SK-N-SH (cell line): ENCODE data around the gene PLCL2. TPM values are rescaled to one million over a fixed set of nuclear protein-coding genes. Genes with fewer than 3 reads are reported as not detected.

Source experiments
- CTCF ChIA-PET: fragments of 300-600, 350-600 bp; formaldehyde crosslinking; extraction: SDS; loops from one replicate; lab custom pipeline; 2021; lab: Yijun Ruan, JAX
- POLR2A ChIA-PET: fragments of 350-600 bp; sonication (Branson Sonifier 250); formaldehyde crosslinking; extraction: SDS; loops from one replicate; lab custom pipeline; 2020; ENCODE audit warnings: antibody characterized with exemption, inconsistent platforms; lab: Yijun Ruan, JAX
- DNase-seq: peaks from one replicate; pipeline ENCODE4 v3.0.0; 2012
- H2AFZ ChIP-seq: fragments of 200-600 bp; sonication (generic); 2 replicates; pipeline ENCODE4 v1.8.1; 2016; ENCODE audit warnings: antibody characterized with exemption, mild to moderate bottlenecking, low read depth
- H3F3A ChIP-seq: fragments of 200-600 bp; sonication (generic); replicated peaks from 2 replicates; pipeline ENCODE3; 2016; ENCODE audit warnings: antibody characterized with exemption, mild to moderate bottlenecking; ENCODE audit not compliant: insufficient read depth
- H3K27ac ChIP-seq, 2 experiments: fragments of 200-500 bp in 1 of 2; fragments of 200-600 bp in 1 of 2; sonication (Bioruptor generic) in 1 of 2; sonication (generic), shearing (Covaris generic) in 1 of 2; 2 replicates each; pipeline versions ENCODE4 v1.5.1 to v1.6.1; 2014 to 2016; ENCODE audit warnings: low read depth in 2 of 2, inconsistent platforms in 1 of 2, low read length in 1 of 2, mild to moderate bottlenecking in 1 of 2, mixed read lengths in 1 of 2
- H3K27me3 ChIP-seq: fragments of 200-600 bp; sonication (generic), shearing (Covaris generic); 2 replicates; pipeline ENCODE4 v1.6.1; 2016; ENCODE audit warnings: mixed run types; ENCODE audit not compliant: insufficient read depth
- H3K36me3 ChIP-seq, 2 experiments: fragments of 200-500 bp in 1 of 2; fragments of 200-600 bp in 1 of 2; sonication (Bioruptor generic) in 1 of 2; sonication (generic) in 1 of 2; replicated peaks in 1 of 2; 2 replicates each; pipeline versions ENCODE3 to v1.5.1; 2014 to 2016; ENCODE audit warnings: low read length in 1 of 2, mild to moderate bottlenecking in 1 of 2; ENCODE audit not compliant: insufficient read depth in 2 of 2, control insufficient read depth in 1 of 2
- H3K4me1 ChIP-seq, 2 experiments: fragments of 200-500 bp in 1 of 2; fragments of 200-600 bp in 1 of 2; sonication (Bioruptor generic) in 1 of 2; sonication (generic), shearing (Covaris generic) in 1 of 2; 2 replicates each; pipeline versions ENCODE4 v1.5.1 to v1.6.1; 2014 to 2016; ENCODE audit warnings: low read depth in 1 of 2, low read length in 1 of 2, mixed run types in 1 of 2; ENCODE audit not compliant: insufficient read depth in 2 of 2, control insufficient read depth in 1 of 2
- H3K4me2 ChIP-seq: fragments of 200-600 bp; sonication (generic), shearing (Covaris generic); 2 replicates; pipeline ENCODE4 v1.6.1; 2017; ENCODE audit warnings: mixed run types
- H3K4me3 ChIP-seq, 2 experiments: fragments of 200-500 bp in 1 of 2; fragments of 200-600 bp in 1 of 2; sonication (Bioruptor generic) in 1 of 2; sonication (generic), shearing (Covaris generic) in 1 of 2; 2 replicates each; pipeline versions ENCODE4 v1.5.1 to v1.8.1; 2014 to 2016; ENCODE audit warnings: low read depth in 2 of 2, inconsistent platforms in 1 of 2, low read length in 1 of 2, mild to moderate bottlenecking in 1 of 2, mixed read lengths in 1 of 2, moderate library complexity in 1 of 2
- H3K79me2 ChIP-seq: fragments of 200-600 bp; sonication (generic); 2 replicates; pipeline ENCODE4 v1.8.1; 2017; ENCODE audit warnings: mild to moderate bottlenecking; ENCODE audit not compliant: insufficient read depth
- H3K9ac ChIP-seq: fragments of 200-600 bp; sonication (generic); 2 replicates; pipeline ENCODE4 v1.6.1; 2017; ENCODE audit warnings: mixed run types
- H3K9me2 ChIP-seq: fragments of 200-600 bp; sonication (generic); 2 replicates; pipeline ENCODE4 v1.6.1; 2017; ENCODE audit warnings: mixed run types
- H3K9me3 ChIP-seq: fragments of 200-600 bp; sonication (generic); 2 replicates; pipeline ENCODE4 v1.6.1; 2017; ENCODE audit warnings: mixed run types, mild to moderate bottlenecking, moderate library complexity
- H4K20me1 ChIP-seq: fragments of 200-600 bp; sonication (generic); 2 replicates; pipeline ENCODE4 v1.6.1; 2017; ENCODE audit warnings: mild to moderate bottlenecking, mixed run types; ENCODE audit not compliant: insufficient read depth
- CTCF ChIP-seq: fragments of 200-600 bp; sonication (generic); IDR thresholded peaks from 2 replicates; pipeline ENCODE4 v1.6.1; 2017; ENCODE audit warnings: antibody characterized with exemption, mild to moderate bottlenecking, moderate library complexity
- ELF1 ChIP-seq: IDR thresholded peaks from 2 replicates; pipeline ENCODE4 v1.4.0; 2012
- FOSL2 ChIP-seq: IDR thresholded peaks from 2 replicates; pipeline ENCODE4 v1.4.0; 2012; ENCODE audit warnings: low read depth, mild to moderate bottlenecking, moderate library complexity, borderline replicate concordance
- FOXM1 ChIP-seq: IDR thresholded peaks from 2 replicates; pipeline ENCODE4 v1.4.0; 2012; ENCODE audit warnings: low read depth, mild to moderate bottlenecking
- GABPA ChIP-seq: IDR thresholded peaks from 2 replicates; pipeline ENCODE4 v1.4.0; 2012; ENCODE audit warnings: low read depth, mild to moderate bottlenecking
- IRF3 ChIP-seq: fragments of 150-350 bp; IDR thresholded peaks from 2 replicates; pipeline ENCODE4 v1.6.1; 2016; ENCODE audit warnings: mild to moderate bottlenecking, low read depth, low read length
- JUND ChIP-seq: IDR thresholded peaks from 2 replicates; pipeline ENCODE4 v1.4.0; 2012
- MEF2A ChIP-seq: IDR thresholded peaks from 2 replicates; pipeline ENCODE4 v1.4.0; 2012; ENCODE audit warnings: low read depth, borderline replicate concordance
- MXI1 ChIP-seq: IDR thresholded peaks from 2 replicates; pipeline ENCODE4 v1.6.1; 2012; ENCODE audit warnings: mild to moderate bottlenecking, low read depth, low read length, improper control_type of control experiment
- NFIC ChIP-seq: IDR thresholded peaks from 2 replicates; pipeline ENCODE4 v1.4.0; 2012; ENCODE audit warnings: borderline replicate concordance
- NRF1 ChIP-seq: IDR thresholded peaks from 2 replicates; pipeline ENCODE4 v1.6.1; 2012; ENCODE audit warnings: low read depth, mild to moderate bottlenecking, low read length
- POLR2AphosphoS5 ChIP-seq: IDR thresholded peaks from 2 replicates; pipeline ENCODE4 v1.6.1; 2012; ENCODE audit warnings: low read depth, low read length
- REST ChIP-seq: IDR thresholded peaks from 2 replicates; pipeline ENCODE4 v1.6.1; 2012; ENCODE audit warnings: mild to moderate bottlenecking, low read depth, low read length, moderate library complexity
- RFX5 ChIP-seq: IDR thresholded peaks from 2 replicates; pipeline ENCODE4 v1.6.1; 2012; ENCODE audit warnings: mild to moderate bottlenecking, improper control_type of control experiment, low read length
- RXRA ChIP-seq: IDR thresholded peaks from 2 replicates; pipeline ENCODE4 v1.4.0; 2012; ENCODE audit warnings: low read depth, mild to moderate bottlenecking, borderline replicate concordance
- SIN3A ChIP-seq: IDR thresholded peaks from 2 replicates; pipeline ENCODE4 v1.6.1; 2012; ENCODE audit warnings: low read depth, mild to moderate bottlenecking, low read length, moderate library complexity, borderline replicate concordance
- SMC3 ChIP-seq: IDR thresholded peaks from 2 replicates; pipeline ENCODE4 v1.6.1; 2012; ENCODE audit warnings: low read depth, low read length, improper control_type of control experiment
- TAF1 ChIP-seq: IDR thresholded peaks from 2 replicates; pipeline ENCODE4 v1.6.1; 2012; ENCODE audit warnings: low read depth, mild to moderate bottlenecking, low read length, moderate library complexity, borderline replicate concordance
- USF1 ChIP-seq: IDR thresholded peaks from 2 replicates; pipeline ENCODE4 v1.4.0; 2012; ENCODE audit warnings: low read depth, borderline replicate concordance
- USF2 ChIP-seq: fragments of 150-350 bp; IDR thresholded peaks from 2 replicates; pipeline ENCODE4 v1.6.1; 2017; ENCODE audit warnings: antibody characterized with exemption, low read length, low read depth, borderline replicate concordance
- YY1 ChIP-seq: IDR thresholded peaks from 2 replicates; pipeline ENCODE4 v1.4.0; 2012; ENCODE audit warnings: low read depth, mild to moderate bottlenecking
- WGBS: methylation state at CpG from one replicate; pipeline ENCODE4 v1.1.6; 2017; ENCODE audit warnings: low lambda C conversion rate; 5-methylcytosine and 5-hydroxymethylcytosine counted together
- polyA plus RNA-seq, 3 experiments: library from polyadenylated mRNA; depleted of rRNA; stranded (reverse); fragments of >200 nt; gene quantifications; 2 replicates each; pipeline ENCODE4 v1.2.3, GENCODE V29; 2012

The PLCL2 gene
- polyA plus RNA-seq, 1 of the 3 experiments (the other 2 are of a cell fraction) = 0.85 TPM

GRCh38 chr3:17110660-17111396 lies 226.1 kb downstream of the PLCL2 start (continued):
- TF ChIP-seq USF1 (no peak), RFX5 (no peak), NRF1 (no peak), FOXM1 (no peak), TAF1 (no peak), MEF2A (no peak), JUND (no peak), YY1 (no peak), RXRA (no peak), REST (no peak)

GRCh38 chr3:17111586-17111985 lies 226.8 kb downstream of the PLCL2 start:
- H3K9me2 ChIP-seq = no peaks in the 10 kb centered on the region
- no peak for DNase-seq
- H3K27ac ChIP-seq = no peak overlapping the region
- H3K79me2 ChIP-seq = no peaks in the 10 kb centered on the region
- H3K4me3 ChIP-seq = no peak overlapping the region
- ChIA-PET POLR2A (no interaction called here), CTCF (no interaction called here)
- H3K9me3 ChIP-seq = no peaks in the 10 kb centered on the region
- TF ChIP-seq RXRA (no peak), CTCF (no peak), MXI1 (no peak), SIN3A (no peak), USF1 (no peak), POLR2AphosphoS5 (no peak), NRF1 (no peak), GABPA (no peak), MEF2A (no peak), NFIC (no peak), FOSL2 (no peak), USF2 (no peak), ELF1 (no peak), IRF3 (no peak), SMC3 (no peak)
- 73% methylated on average over 3 of the region's 3 CpGs for WGBS
- H3K36me3 ChIP-seq = no peaks in the 10 kb centered on the region
- no peaks in the 10 kb centered on the region for H3F3A ChIP-seq
- H3K27me3 ChIP-seq = no peaks in the 10 kb centered on the region
- no peaks in the 10 kb centered on the region; a peak in 1 of 4 replicates for H3K4me1 ChIP-seq
- H3K4me2 ChIP-seq = no peak overlapping the region
- no peaks in the 10 kb centered on the region for H4K20me1 ChIP-seq
- H2AFZ ChIP-seq = no peak overlapping the region
- no peak overlapping the region for H3K9ac ChIP-seq
